ENCODE measurements around the gene CAMK2D.

CAMK2D gene

GRCh38 chr4:113522433-113522832, 239.1 kb downstream of the CAMK2D start:
- DNase-seq (ENCODE audit: low read depth) = no peak

GRCh38 chr4:113513382-113513781, 248.2 kb downstream of the CAMK2D start:
- no peak for DNase-seq (ENCODE audit: low read depth)

- DNase-seq (ENCODE audit: low read depth) = no peak
Measured at GRCh38 chr4:113512880-113513279, 248.7 kb downstream of the CAMK2D start.

GRCh38 chr4:113511944-113512343, 249.6 kb downstream of the CAMK2D start:
- DNase-seq (ENCODE audit: low read depth) = no peak

- no peak for DNase-seq (ENCODE audit: low read depth)
Measured at GRCh38 chr4:113509851-113510250, 251.7 kb downstream of the CAMK2D start.

- no peak for DNase-seq (ENCODE audit: low read depth)
Measured at GRCh38 chr4:113505044-113505443, 256.5 kb downstream of the CAMK2D start.

- no peak for DNase-seq (ENCODE audit: low read depth)
Measured at GRCh38 chr4:113504422-113504821, 257.1 kb downstream of the CAMK2D start.

- no peak for DNase-seq (ENCODE audit: low read depth)
Measured at GRCh38 chr4:113503691-113504090, 257.8 kb downstream of the CAMK2D start.

GRCh38 chr4:113502906-113503305, 258.6 kb downstream of the CAMK2D start:
- no peak for DNase-seq (ENCODE audit: low read depth)

- no peak for DNase-seq (ENCODE audit: low read depth)
Measured at GRCh38 chr4:113502476-113502875, 259.1 kb downstream of the CAMK2D start.

GRCh38 chr4:113500424-113500823, 261.1 kb downstream of the CAMK2D start:
- DNase-seq (ENCODE audit: low read depth) = no peak

GRCh38 chr4:113499696-113500095, 261.8 kb downstream of the CAMK2D start:
- no peak for DNase-seq (ENCODE audit: low read depth)

- no peak for DNase-seq (ENCODE audit: low read depth)
Measured at GRCh38 chr4:113499166-113499565, 262.4 kb downstream of the CAMK2D start.

- DNase-seq (ENCODE audit: low read depth) = no peak
Measured at GRCh38 chr4:113497154-113497884, 264.2 kb downstream of the CAMK2D start.

- no peak for DNase-seq (ENCODE audit: low read depth)
Measured at GRCh38 chr4:113496698-113497097, 264.8 kb downstream of the CAMK2D start.

GRCh38 chr4:113495790-113496189, 265.7 kb downstream of the CAMK2D start:
- no peak for DNase-seq (ENCODE audit: low read depth)

GRCh38 chr4:113483131-113483530, 278.4 kb downstream of the CAMK2D start:
- DNase-seq (ENCODE audit: low read depth) = no peak

GRCh38 chr4:113482325-113482724, 279.2 kb downstream of the CAMK2D start:
- no peak for DNase-seq (ENCODE audit: low read depth)

- no peak for DNase-seq (ENCODE audit: low read depth)
Measured at GRCh38 chr4:113481820-113482219, 279.7 kb downstream of the CAMK2D start.

- no peak for DNase-seq (ENCODE audit: low read depth)
Measured at GRCh38 chr4:113480109-113480508, 281.4 kb downstream of the CAMK2D start.

GRCh38 chr4:113478032-113478431, 283.5 kb downstream of the CAMK2D start:
- DNase-seq (ENCODE audit: low read depth) = no peak

- DNase-seq (ENCODE audit: low read depth) = peak; percentile 33
Measured at GRCh38 chr4:113476800-113477199, 284.7 kb downstream of the CAMK2D start.

- DNase-seq (ENCODE audit: low read depth) = peak; percentile 21
Measured at GRCh38 chr4:113474017-113474416, 287.5 kb downstream of the CAMK2D start.

- DNase-seq (ENCODE audit: low read depth) = no peak
Measured at GRCh38 chr4:113472864-113473263, 288.7 kb downstream of the CAMK2D start.
